Measurements from ENCODE around the gene MTRR. TPM values are rescaled to one million over a fixed set of nuclear protein-coding genes. Genes with fewer than 3 reads are reported as not detected.

Gene MTRR
- polyA plus RNA-seq, 1 of the 3 experiments (the other 2 are of a cell fraction): 18.4 TPM

DNA sequence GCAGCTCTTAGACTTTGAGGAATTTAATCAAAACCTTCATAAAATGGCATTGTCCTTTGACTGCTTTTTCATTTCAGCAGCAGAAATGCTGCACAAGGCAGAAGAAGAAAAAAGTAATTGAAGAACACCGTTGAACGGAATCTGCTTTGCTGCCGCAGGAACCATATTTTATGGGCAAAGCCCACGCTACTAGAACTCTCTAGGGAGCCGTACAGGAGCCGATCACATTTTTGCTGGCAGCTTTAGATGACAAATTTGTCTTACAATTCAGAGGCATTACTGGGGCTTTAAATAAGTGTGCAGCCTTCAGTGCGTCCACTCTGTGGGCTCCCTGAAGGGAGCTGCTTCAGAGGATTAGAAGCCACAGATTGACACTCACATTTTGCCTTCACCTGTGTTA is 23.4 kb upstream of the MTRR start:
- DNase-seq: no peak
- no peak overlapping the region for H2AFZ ChIP-seq (ENCODE audit: low read depth)
- ChIA-PET POLR2A (no interaction called here), CTCF (interaction anchor here (0.8 to 5.5 kb wide), 3 partner anchors 11 to 18 kb away, joined by 3 to 24 read pairs (median 9); no protein-coding TSS in a partner anchor)
- 53% methylated on average over 7 of the region's 7 CpGs for WGBS (ENCODE audit: low lambda C conversion rate)
- no peaks in the 10 kb centered on the region for H4K20me1 ChIP-seq (ENCODE audit: insufficient read depth)
- H3K36me3 ChIP-seq (replicated peaks in 1 of 2; ENCODE audit: control insufficient read depth in 1 of 2, insufficient read depth in 2 of 2, low read length in 1 of 2): no peaks in the 10 kb centered on the region
- H3K27ac ChIP-seq (ENCODE audit: low read depth in 2 of 2, low read length in 1 of 2): no peak overlapping the region
- TF ChIP-seq SMC3 (IDR thresholded peaks at IDR 0.05; ENCODE audit: low read depth, low read length) (no peak), YY1 (IDR thresholded peaks at IDR 0.05; ENCODE audit: low read depth) (no peak)
- TF ChIP-seq, protein P1, sequence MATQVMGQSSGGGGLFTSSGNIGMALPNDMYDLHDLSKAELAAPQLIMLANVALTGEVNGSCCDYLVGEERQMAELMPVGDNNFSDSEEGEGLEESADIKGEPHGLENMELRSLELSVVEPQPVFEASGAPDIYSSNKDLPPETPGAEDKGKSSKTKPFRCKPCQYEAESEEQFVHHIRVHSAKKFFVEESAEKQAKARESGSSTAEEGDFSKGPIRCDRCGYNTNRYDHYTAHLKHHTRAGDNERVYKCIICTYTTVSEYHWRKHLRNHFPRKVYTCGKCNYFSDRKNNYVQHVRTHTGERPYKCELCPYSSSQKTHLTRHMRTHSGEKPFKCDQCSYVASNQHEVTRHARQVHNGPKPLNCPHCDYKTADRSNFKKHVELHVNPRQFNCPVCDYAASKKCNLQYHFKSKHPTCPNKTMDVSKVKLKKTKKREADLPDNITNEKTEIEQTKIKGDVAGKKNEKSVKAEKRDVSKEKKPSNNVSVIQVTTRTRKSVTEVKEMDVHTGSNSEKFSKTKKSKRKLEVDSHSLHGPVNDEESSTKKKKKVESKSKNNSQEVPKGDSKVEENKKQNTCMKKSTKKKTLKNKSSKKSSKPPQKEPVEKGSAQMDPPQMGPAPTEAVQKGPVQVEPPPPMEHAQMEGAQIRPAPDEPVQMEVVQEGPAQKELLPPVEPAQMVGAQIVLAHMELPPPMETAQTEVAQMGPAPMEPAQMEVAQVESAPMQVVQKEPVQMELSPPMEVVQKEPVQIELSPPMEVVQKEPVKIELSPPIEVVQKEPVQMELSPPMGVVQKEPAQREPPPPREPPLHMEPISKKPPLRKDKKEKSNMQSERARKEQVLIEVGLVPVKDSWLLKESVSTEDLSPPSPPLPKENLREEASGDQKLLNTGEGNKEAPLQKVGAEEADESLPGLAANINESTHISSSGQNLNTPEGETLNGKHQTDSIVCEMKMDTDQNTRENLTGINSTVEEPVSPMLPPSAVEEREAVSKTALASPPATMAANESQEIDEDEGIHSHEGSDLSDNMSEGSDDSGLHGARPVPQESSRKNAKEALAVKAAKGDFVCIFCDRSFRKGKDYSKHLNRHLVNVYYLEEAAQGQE (IDR thresholded peaks at IDR 0.05; ENCODE audit: low read depth, low read length): no peak
- no peak overlapping the region for H3K4me2 ChIP-seq
- no peaks in the 10 kb centered on the region for H3K9me2 ChIP-seq
- H3K9ac ChIP-seq: no peak overlapping the region
- H3F3A ChIP-seq (replicated peaks; ENCODE audit: insufficient read depth): no peaks in the 10 kb centered on the region
- no peak overlapping the region for H3K4me3 ChIP-seq (ENCODE audit: low read depth in 2 of 2, low read length in 1 of 2)
- H3K4me1 ChIP-seq (ENCODE audit: control insufficient read depth in 1 of 2, insufficient read depth in 2 of 2, low read depth in 1 of 2, low read length in 1 of 2): peaks cover 0 to 6% of the 10 kb centered on the region in 2 experiments; a peak in 1 of 4 replicates
- no peaks in the 10 kb centered on the region for H3K79me2 ChIP-seq (ENCODE audit: insufficient read depth)
- peaks cover 37% of the 10 kb centered on the region for H3K27me3 ChIP-seq (ENCODE audit: insufficient read depth)
- H3K9me3 ChIP-seq: no peaks in the 10 kb centered on the region

DNA sequence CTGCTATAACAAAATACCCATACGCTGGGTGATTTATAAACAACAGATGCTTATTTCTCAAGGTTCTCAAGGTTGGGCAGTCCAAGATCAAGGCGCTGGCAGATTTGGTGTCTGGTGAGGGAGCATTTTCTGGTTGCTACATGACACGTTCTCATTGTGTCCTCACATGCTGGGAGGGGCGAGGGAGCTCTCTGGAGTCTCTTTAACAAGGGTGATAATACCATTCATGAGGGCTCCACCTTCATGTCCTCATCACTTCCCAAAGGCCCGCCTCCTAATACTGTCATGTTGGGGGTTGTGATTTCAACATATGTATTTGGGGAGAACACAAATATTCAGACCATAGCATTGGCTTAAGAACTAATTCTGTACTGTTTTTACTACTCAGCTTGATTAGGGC is 22.6 kb upstream of the MTRR start:
- no peaks in the 10 kb centered on the region for H3K36me3 ChIP-seq (replicated peaks in 1 of 2; ENCODE audit: control insufficient read depth in 1 of 2, insufficient read depth in 2 of 2, low read length in 1 of 2)
- no peak for TF ChIP-seq RAD21 (IDR thresholded peaks at IDR 0.05; ENCODE audit: low read length)
- TF ChIP-seq FOXM1 (IDR thresholded peaks at IDR 0.05; ENCODE audit: low read depth): no peak
- no peak for TF ChIP-seq TEAD4 (IDR thresholded peaks at IDR 0.05; ENCODE audit: borderline replicate concordance, insufficient read depth)
- TF ChIP-seq GATA2 (CRISPR knock-in tag; IDR thresholded peaks at IDR 0.05): no peak
- no peak for TF ChIP-seq SIN3A (IDR thresholded peaks at IDR 0.05; ENCODE audit: borderline replicate concordance, low read depth, low read length)
- no peak for TF ChIP-seq NFIC (IDR thresholded peaks at IDR 0.05; ENCODE audit: borderline replicate concordance)
- TF ChIP-seq EP300 (IDR thresholded peaks at IDR 0.05; ENCODE audit: borderline replicate concordance in 1 of 2, low read depth in 1 of 2, low read length in 1 of 2): no peak
- TF ChIP-seq NRF1 (IDR thresholded peaks at IDR 0.05; ENCODE audit: low read depth, low read length): no peak
- TF ChIP-seq YY1 (IDR thresholded peaks at IDR 0.05; ENCODE audit: low read depth): no peak
- TF ChIP-seq RFX5 (IDR thresholded peaks at IDR 0.05; ENCODE audit: low read length): no peak
- TF ChIP-seq FOSL2 (IDR thresholded peaks at IDR 0.05; ENCODE audit: borderline replicate concordance, low read depth): no peak
- no peak for TF ChIP-seq MXI1 (IDR thresholded peaks at IDR 0.05; ENCODE audit: low read depth, low read length)
- TF ChIP-seq SMC3 (IDR thresholded peaks at IDR 0.05; ENCODE audit: low read depth, low read length): no peak
- no peaks in the 10 kb centered on the region for H3K9me2 ChIP-seq
- H3K27me3 ChIP-seq (ENCODE audit: insufficient read depth): peaks cover 37% of the 10 kb centered on the region
- POLR2A ChIA-PET: no interaction called here
- CTCF ChIA-PET: interaction anchor here (1.0 to 5.5 kb wide), 3 partner anchors 11 to 30 kb away, joined by 3 to 24 read pairs (median 9); no protein-coding TSS in a partner anchor
- H3K4me2 ChIP-seq: no peak overlapping the region
- no peak overlapping the region for H3K4me3 ChIP-seq (ENCODE audit: low read depth in 2 of 2, low read length in 1 of 2)
- no peak overlapping the region for H3K27ac ChIP-seq (ENCODE audit: low read depth in 2 of 2, low read length in 1 of 2)
- WGBS (ENCODE audit: low lambda C conversion rate): 46% methylated on average over 5 of the region's 5 CpGs
- H2AFZ ChIP-seq (ENCODE audit: low read depth): no peak overlapping the region
- H3K9me3 ChIP-seq: no peaks in the 10 kb centered on the region
- no peaks in the 10 kb centered on the region for H3F3A ChIP-seq (replicated peaks; ENCODE audit: insufficient read depth)
- DNase-seq: no peak
- no peaks in the 10 kb centered on the region for H4K20me1 ChIP-seq (ENCODE audit: insufficient read depth)
- H3K4me1 ChIP-seq (ENCODE audit: control insufficient read depth in 1 of 2, insufficient read depth in 2 of 2, low read depth in 1 of 2, low read length in 1 of 2): peaks cover 0 to 8% of the 10 kb centered on the region in 2 experiments; a peak in 1 of 4 replicates
- H3K79me2 ChIP-seq (ENCODE audit: insufficient read depth): no peaks in the 10 kb centered on the region
- no peak overlapping the region for H3K9ac ChIP-seq
